Fibroblast of mammary gland (primary cell): ENCODE data around the gene MYO6.

Source experiments
- DNase-seq: peaks from one replicate; pipeline ENCODE4 v3.0.0-alpha.2; 2010; ENCODE audit warnings: low read depth
- H3K4me3 ChIP-seq: 2 replicates; pipeline ENCODE4 v1.5.1; 2011; ENCODE audit warnings: low read depth, mild to moderate bottlenecking, low read length, moderate library complexity; ENCODE audit not compliant: control insufficient read depth
- CTCF ChIP-seq: conservative IDR thresholded peaks from 2 replicates; pipeline ENCODE4 v1.5.1; 2011; ENCODE audit warnings: low read depth, low read length, inconsistent platforms; ENCODE audit not compliant: control insufficient read depth, insufficient read depth

Gene MYO6

GRCh38 chr6:75947935-75948334, 198.9 kb downstream of the MYO6 start:
- no peak for TF ChIP-seq CTCF
- H3K4me3 ChIP-seq, result no peak overlapping the region
- DNase-seq, result no peak

DNA sequence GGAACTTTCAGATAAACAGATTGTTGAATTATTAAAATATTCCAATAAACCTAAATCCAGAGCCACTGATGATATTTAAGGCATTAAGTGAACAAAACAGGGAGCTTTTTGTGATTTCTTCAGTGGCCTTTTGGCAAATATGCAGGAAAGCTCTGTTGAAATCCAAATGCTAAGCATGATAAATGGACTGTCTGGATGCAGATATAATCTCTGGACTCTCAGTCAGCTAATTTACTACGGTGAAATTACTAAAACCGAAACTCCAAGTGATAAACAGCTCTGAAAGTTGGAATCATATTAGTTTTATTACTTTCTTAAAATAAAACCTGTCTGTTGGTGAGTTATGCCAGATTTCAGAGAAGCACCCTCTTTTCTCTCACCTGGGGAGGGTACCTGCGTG, 203.1 kb downstream of the MYO6 start:
- no peak for TF ChIP-seq CTCF
- H3K4me3 ChIP-seq, result no peak overlapping the region
- no peak for DNase-seq

- no peak for DNase-seq
- no peak overlapping the region for H3K4me3 ChIP-seq
- no peak for TF ChIP-seq CTCF
Measured at GRCh38 chr6:75963569-75963968, 214.5 kb downstream of the MYO6 start.

DNA sequence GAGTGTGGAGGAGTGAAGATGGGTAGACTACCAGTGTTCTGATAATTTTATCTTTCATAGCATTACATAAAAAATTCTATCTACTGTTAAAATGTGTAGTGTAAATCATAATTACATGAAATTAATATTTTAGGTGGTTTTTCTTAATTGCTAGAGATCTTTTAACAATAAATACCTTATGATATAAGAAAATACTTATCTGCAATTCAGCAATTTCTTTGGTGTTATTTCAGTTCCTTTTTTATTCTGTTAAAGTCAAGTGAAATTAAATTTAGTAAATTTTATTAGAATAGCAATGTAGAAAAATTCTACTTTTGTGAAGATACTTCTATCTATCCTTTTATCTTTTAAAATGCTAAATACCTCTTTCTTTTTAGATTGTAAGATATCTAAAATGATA, 219.1 kb downstream of the MYO6 start:
- no peak overlapping the region for H3K4me3 ChIP-seq
- no peak for DNase-seq
- TF ChIP-seq CTCF, result no peak
